ENCODE data around the gene PEX10.

The PEX10 gene

GRCh38 chr1:2418791-2419320, 6.5 kb upstream of the PEX10 start:
- DNase-seq: no peak

DNA sequence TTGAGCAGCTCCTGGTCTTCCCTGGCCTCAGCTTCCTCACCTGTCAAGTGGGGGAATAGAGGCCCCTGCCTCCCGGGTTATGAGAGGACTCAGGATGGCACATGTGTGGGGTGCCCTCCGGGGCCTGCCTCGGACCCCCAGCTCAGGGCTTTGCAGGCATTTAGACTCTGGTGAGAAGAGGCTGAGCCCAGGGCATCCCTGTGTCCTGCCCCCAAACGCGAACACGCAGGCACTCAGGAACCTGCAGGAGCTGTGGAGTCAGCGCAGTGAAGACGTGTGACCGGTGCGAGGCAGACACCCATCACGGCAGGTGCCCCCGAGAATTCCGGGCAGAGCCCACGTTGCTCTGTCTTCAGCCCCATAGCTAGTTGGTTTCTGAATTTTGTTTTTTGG, 5.5 kb upstream of the PEX10 start:
- DNase-seq: no peak

DNA sequence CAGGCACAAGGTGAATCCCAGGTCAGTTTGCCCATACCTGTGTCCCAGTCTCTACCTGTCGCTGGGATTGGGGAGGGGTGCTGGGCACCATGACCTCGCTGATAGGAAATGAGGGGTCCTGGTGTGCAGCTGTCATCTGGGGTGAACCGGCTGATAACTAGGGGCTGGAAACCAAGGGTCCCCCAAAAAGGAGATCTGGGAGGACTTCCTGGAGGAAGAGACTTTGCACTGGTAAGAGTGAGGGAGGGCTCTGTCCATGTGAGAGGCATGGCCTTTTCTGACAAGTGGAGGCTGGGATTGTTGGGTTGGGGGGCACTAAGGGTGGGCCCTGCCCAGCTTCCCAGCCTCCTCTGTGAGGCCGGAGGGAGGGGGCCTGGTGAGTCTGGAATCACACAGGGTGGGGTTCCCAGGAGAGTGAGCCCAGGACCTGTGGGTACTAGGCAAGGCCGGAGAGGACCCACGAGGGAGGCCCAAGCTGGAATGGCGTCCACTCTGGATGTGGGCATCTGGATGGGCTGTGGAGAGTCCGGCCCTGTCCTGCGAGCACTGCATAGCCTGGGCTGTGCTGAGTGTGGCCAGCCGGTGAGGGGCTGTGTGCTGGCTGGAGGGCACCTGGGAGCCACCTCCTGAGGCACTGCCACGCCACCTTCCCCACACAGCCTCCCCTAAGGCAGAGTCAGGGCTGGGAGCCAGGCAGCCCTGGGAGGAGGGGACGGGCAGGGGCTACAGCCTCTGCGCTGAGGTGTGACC, 4.9 kb upstream of the PEX10 start:
- no peak for DNase-seq

DNA sequence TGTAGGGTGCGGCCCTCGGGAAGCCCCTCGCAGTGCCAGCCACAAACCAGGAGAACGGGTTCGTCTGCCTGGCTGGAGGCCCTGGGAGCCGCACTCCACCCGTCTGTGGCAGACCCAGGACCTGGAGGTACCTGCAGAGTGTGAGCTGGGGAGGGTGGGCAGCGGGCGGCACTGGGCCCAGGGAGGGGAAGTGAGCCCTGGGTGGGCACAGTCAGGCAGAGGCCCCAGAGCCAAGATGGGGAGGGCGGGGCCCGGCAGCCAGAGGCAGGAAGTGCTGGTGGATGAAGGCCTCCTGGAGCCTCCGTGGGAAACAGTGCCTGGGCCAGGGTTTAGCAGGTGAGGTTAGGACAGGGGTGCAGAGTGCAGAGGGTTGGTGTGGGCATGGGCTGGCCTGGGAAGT, 4.0 kb upstream of the PEX10 start:
- DNase-seq: no peak

- DNase-seq: no peak
Measured at GRCh38 chr1:2415801-2416208, 3.4 kb upstream of the PEX10 start.

GRCh38 chr1:2415337-2415736, 3.0 kb upstream of the PEX10 start:
- DNase-seq: no peak

DNA sequence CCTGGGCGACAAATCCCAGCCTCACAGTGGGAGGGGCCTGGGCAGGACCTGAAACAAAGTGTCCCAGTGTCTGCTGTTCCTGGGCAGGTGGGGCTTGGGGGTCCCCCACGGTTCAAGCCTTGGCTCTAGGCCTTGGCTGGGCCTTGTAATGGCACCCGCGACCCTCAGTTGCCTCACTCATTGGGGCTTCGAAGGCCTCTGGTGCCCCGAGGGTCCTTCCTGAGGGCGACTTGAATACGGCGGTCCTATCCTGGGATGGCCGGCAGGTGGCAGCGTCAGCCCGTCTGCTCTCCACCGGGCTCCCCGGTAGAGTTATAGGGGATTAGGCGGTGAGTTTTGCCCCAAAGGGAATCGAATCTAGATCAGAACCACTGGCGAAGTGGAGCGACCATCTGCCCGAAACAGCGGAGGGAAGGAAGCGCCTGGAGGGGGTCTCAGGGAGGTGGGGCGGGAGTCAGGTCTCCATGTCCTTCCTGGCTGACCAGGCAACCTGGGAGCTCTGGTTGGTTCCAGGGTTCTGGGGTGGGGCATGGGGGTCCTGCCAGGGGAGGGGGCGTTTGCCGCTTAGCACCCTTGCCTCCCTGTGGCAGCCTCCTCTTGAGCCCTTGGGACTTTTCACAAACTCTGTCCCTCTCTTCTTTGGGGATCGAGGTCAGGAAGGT, 2.1 kb upstream of the PEX10 start:
- DNase-seq: no peak

- DNase-seq: no peak
Measured at GRCh38 chr1:2413495-2414296, 1.3 kb upstream of the PEX10 start.

DNA sequence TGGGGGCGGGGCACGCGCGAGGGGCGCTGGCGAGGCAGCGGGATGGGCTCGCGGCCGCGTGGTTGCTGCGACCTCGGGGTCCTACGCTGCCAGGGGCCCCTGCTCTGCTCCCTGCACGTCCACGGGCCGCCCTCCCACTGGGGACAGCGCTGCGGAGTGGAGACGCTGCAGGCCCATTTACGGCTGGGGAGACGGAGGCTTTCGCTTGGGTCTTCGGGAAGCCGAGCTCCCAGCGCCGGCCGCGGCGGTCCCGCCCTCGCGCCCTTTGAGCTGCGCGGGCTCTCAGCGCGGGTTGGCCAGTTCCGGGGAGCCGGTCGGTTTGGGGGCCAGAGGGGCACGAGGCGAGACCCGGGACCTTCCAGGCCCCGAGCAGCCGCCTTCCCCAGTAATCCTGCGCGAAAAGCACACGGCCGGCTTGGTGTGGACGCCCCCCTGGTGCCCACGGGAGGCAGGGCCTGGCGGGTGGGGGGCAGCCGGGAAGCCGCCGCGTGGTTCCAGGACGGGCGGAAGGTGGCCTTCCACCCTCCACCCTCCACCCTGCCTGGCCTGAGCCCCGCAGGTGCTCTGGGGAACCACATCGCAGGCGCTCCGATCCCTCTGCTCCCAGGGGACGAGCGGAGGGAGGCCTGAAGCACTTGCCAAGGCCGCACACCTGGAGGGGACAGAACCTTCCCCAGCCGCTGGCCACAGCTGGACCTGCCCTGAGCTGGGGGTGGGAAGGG, 570 bp upstream of the PEX10 start:
- no peak for DNase-seq

- no peak for DNase-seq
Measured at GRCh38 chr1:2411801-2412394, 466 bp downstream of the PEX10 start.

- DNase-seq: no peak
Measured at GRCh38 chr1:2409745-2410144, 2.6 kb downstream of the PEX10 start.

DNA sequence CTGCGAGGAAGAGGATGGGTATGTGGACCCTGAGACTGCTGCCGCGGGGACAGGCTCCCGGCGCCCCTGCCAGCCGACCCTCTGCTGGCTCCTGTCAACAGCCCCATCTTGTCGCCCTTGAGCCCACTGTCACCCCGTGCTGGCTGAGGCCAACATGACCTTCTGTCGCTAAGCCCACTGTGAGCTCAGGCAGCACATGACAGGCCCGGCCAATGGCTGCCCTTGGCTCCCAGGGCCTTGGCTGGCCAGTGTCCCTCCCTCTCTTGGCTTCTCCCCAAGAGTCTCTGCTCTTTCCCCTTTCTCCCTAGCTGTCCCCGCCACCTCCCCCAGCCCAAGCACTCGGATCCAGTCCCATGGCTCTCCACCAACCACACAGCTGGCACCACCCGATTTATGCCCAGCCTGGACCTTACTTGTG, 3.5 kb downstream of the PEX10 start:
- no peak for DNase-seq

GRCh38 chr1:2408456-2408855, 3.9 kb downstream of the PEX10 start:
- no peak for DNase-seq

GRCh38 chr1:2407991-2408275, 4.4 kb downstream of the PEX10 start:
- no peak for DNase-seq

DNA sequence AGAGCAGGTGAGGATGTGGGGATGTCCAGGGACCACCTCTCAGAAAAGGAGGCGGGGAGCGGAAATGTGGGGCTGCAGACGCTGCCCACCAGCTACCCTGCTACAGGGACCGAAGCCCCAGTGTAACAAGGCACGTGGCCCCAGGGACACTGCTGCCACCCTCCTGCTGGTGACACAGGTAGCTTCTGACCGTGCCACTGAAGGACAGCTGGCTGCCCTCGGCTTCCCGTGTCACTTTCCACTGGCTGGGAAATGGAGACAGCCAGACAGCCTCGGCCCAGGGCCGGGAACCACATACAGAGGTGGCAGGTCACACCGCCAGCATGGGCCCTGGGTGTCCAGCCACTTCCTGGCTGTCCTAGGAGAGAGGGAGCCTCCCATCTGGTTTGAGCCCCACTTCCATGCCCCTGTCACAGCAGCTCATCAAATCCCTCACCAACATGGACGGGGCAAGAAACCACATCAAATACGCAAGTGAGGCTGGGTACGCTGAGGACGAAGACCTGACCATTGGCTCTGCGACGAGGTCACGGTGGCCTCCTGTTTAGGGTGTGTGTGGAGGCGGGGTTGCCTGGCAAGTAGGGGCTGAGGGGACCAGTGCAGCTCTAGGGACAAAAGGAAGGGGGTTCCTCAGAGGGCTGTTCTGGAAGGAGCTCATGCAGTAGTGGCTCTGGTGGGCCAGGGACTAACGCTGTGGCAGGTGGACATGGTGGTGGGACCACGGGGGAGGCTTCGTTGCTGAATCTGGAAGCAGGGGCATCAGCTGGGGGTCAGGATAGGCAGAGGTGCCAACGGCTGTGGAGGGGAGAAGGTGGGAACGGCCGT, 5.0 kb downstream of the PEX10 start:
- DNase-seq: no peak

GRCh38 chr1:2406451-2407041, 5.8 kb downstream of the PEX10 start:
- DNase-seq: no peak

DNA sequence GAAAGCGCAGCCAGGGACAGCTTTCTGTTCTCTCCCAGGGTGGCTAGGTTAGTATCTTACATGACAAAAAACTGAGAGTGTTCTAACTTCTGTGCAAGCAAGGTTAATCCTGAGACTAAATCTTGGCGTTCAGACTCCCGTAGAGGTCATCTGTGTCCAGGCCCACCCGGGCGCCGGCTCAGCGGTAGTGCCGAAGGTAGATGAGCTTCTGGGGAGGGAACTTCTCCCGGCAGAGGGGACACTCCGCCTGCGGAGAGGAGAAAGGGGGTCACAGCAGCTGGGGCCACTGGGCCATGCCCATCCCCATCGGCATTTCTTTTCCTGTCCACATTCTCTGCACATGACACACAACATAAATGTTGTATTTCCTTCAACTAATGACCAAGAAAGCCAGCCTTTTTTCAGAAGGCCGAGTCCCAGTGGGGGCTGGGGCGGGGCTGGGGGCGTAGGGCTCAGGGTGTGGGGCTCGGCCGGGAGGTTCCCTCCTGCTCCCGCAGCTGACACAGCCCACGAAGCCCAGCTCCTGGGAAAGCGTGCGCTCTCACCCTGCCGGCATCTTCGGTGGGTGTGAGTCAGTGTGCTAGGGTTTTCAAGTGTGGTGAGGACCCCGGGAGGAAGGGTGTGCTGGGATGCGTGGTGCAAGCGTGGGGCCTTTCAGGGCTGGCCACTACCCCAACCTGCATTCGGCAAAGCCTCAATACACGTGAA, 6.6 kb downstream of the PEX10 start:
- no peak for DNase-seq

- DNase-seq: no peak
Measured at GRCh38 chr1:2404890-2405511, 7.4 kb downstream of the PEX10 start.

DNA sequence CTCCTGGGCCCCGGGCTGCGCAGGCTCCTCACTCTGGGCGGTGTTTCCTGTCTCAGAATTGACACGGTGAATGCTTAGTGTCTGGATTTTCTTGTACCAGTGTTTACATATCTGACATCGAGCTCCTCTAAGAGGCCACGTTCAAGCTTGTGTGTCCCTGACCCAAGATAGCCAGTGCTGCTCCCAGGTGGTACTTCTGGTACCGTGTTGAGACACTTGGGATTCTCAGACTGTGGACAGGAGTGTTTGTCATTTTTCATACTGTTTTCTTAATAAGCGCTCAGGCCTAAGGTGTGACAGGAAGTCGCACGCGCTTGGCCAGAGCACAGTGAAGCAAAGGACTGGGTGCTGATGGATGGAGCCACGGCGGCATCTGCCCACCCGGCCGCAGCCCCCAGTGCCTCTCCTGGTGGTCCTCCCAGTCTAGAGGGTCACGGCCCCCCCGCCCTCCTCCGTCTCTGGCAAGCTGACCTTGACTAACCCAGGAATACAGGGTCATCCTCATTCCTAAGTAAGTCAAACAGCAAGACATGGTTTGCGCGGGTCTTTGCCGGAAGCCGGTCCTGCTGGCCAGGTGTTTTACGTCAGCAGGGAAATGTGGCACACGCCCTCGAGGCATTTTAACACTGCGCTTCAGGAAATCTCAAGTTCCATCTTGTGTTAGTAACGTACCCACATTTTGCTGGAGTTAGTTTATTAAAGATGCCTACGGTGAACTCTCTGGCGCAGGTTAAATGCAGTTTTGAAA, 8.0 kb downstream of the PEX10 start:
- no peak for DNase-seq

GRCh38 chr1:2403273-2403672, 9.1 kb downstream of the PEX10 start:
- DNase-seq: no peak
